M059J (cell line): ENCODE data around the gene CACNB1. TPM values are rescaled to one million over a fixed set of nuclear protein-coding genes. Genes with fewer than 3 reads are reported as not detected.
A peak's percentile ranks its signal among the peaks of the same experiment; 100 is the strongest.

Source experiments
- DNase-seq: peaks from one replicate; pipeline ENCODE4 v3.0.0-alpha.2; 2012; ENCODE audit warnings: low read depth
- total RNA-seq: library from RNA; depleted of rRNA; stranded (reverse); fragments of >200 nt; shearing (Covaris generic); gene quantifications from 2 replicates; pipeline ENCODE4 v1.2.3, GENCODE V29; 2014

CACNB1 gene
- total RNA-seq, 1 experiment from 2014 or later = 1.2 TPM

GRCh38 chr17:39225959-39226683, 28.7 kb upstream of the CACNB1 start:
- peak; percentile 51 for DNase-seq

DNA sequence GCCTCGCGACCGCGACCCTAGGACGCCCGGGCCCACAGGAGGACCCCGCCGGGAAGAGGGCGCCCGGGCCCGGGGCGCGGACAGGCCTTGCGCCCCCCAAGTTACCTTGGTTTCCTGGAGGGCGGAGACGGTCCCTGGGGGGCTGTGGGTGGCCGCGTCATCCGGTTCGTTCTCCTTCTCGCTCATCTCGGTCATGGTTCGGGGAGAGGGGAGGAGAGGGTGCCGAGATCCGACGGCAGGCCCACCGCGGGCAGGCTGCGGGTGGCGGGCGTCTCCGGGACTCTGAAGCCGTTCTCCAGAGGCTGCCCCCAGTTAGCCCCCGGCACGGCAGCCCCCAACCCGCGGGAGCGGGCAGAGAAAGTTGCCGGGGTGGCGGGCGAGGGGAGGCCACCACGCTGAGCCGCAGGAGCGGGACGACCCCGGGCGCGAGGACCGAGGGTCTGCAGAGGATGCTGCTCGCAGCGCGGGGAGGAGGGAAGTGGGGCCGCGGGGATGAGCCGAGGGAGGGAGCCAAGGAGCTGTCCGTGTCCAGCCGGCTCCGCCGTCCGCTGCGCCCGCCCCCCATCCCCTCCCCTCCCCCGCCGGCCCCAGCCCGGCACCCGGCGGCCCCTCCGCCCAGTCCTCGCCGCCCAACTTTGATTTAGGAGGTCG, 28.0 kb upstream of the CACNB1 start, which contains the start of gene STAC2:
Gene STAC2, minus strand, starts transcription at position 638 of the 651 bp plus-strand sequence. Its CDS starts 443 bp downstream, at position 195.
- DNase-seq = no peak

DNA sequence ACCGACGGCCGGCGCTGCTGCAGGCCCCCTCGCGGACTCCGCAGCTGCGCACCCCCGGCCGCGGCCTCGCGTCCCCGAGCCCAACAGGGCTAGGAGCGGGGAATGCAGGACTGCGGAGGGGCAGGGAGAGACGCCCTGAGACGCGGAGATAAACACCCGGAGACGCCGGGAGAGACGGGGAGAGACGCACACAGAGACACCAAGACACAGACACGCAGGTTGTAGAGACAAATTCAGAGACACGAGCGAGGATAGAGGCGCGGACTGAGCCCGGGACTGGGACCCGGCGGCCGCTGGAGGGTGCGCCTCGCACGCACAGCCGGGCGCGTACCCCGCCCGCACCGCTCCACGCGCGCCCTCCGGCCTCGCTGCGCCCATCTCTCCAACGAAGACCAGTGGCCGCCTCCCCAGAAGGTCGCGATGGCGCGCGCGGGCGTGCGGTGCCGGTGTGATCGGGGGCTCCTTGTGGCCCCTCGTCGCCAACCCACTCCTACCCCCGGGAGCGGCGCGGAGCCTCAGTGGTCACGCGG, 27.4 kb upstream of the CACNB1 start:
- no peak for DNase-seq

DNA sequence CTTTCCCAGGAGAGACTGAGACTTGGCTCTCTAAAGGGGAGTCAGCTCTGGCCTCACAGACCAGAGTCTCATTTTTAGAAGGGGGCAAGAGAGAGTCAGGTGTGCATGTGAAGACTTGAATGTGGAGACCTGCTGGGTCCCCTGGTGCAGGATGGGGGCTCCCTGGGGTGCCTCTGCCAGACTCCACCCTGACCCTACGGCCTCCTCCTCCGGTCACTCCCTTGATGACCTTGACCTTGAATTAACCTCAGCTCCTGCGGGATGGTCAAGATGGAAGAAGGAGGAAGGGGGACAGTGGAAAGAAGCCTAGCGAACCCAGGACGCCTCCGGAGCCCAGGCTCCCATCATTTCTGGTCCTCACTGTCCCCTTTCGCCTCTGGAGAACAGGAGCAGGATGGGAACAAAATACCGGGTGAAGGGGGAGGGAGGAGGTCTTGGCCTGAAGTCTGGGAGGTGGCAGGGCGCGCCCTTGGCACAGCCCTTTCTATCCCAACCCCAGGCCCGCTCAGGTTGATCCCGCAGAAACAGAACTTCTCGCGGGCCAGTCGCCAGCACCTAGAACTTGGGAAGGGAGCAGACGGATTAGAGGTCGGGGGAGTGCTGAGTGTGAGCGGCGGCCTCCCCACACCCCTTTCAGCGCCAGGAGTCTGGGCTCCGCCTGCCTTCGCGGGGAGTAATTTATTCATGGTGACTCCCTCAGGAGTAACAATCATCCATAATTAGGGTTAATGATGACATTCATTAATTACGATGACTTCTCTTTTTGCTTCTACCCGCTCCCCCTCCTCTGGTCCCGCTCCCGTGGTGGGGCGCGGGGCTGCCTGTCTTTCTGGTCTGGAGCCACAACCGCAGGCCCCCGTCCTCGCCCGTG, 26.7 kb upstream of the CACNB1 start:
- DNase-seq = no peak

DNA sequence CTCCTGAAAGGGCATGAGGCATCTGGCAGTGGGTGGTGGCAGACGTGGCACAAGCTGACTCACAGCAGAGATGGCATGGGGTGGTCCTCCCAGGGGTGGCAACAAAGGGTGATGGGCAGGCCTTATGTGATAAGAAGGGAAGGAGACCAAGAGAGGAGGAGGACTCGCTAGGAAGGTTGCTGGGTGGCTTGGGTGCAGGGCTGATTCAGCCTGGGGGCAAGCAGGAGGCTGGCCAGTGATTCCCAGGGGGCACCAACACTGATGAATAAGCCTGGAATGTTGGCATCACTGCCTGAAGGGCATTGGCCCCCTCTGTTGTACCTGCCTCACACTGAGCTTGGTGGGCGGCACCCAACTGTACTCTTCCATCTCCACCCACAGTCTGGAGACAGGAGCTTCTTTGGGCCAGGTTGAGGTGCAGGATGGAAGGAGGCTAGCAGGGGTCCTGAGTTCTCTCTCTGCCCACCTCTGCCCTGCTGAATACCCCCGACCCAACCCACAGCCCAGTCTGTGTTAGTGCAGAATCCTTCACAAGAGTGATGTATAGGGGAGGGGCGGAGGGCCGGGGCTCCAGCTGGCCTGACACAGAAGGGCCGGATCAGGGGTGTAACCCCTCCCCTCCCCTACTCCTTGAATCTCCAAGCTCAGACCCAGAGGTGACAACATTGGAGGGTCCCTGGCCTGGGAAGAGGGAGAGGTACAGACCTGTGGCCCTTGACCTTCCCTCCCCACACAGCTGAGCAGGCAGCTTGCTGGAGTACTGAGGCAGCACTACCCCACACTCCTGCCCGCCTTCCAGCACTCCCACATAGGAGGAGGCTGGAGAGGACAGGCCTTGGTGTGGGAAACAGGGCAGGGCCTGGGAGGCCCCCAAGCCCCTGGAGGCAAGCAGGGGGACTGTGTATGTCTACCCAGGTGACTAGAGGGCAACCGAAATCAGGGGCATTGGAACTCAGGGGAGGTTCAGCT, 25.7 kb upstream of the CACNB1 start:
- DNase-seq = peak; percentile 55

DNA sequence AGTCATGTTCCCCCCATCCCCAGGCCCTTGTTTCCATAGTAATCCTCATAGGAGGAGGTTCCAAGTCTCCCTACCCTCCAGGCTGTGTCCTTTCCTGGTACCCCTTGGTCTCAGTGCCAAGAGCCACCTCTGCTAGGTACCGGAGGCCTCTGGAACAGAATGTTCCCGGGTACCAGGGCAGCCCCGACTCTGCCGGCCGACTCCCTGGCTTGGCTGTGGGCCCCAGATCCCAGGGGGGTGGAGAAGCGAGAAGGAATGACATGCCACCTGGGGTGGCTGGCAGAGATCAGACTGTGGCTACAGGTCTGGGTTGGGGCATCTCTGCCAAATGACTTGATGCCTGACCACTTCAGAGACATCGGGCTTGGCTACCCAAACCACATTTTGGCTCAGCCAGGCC, 24.7 kb upstream of the CACNB1 start:
- no peak for DNase-seq

- no peak for DNase-seq
Observed at GRCh38 chr17:39221572-39221971, 24.1 kb upstream of the CACNB1 start.

DNA sequence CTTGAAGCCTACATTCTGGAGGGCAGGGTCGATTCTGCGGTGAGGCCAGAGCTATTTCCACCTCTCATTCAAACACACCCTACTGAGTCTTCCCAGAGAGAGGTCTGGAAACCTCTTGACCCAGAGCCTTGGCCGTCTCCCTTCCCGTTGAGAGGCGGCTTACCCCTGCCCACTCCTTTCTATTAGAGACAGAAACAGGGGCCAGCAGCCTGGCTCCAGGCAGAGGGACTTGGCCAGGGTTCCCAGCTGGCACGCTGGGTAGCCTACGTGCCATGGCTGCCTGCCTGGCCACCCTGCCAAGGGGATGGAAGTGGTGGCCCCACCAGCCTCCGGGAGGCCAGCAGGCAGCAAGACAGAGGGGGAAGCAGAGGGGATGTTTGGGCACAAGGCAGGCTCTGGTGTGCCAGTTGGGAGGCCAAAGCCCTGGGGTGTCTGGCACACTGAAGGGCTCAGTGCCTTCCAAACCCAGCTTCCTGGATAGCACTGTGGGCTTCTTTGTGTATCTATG, 22.2 kb upstream of the CACNB1 start:
- DNase-seq = no peak

- no peak for DNase-seq
Observed at GRCh38 chr17:39218906-39219305, 21.4 kb upstream of the CACNB1 start.

DNA sequence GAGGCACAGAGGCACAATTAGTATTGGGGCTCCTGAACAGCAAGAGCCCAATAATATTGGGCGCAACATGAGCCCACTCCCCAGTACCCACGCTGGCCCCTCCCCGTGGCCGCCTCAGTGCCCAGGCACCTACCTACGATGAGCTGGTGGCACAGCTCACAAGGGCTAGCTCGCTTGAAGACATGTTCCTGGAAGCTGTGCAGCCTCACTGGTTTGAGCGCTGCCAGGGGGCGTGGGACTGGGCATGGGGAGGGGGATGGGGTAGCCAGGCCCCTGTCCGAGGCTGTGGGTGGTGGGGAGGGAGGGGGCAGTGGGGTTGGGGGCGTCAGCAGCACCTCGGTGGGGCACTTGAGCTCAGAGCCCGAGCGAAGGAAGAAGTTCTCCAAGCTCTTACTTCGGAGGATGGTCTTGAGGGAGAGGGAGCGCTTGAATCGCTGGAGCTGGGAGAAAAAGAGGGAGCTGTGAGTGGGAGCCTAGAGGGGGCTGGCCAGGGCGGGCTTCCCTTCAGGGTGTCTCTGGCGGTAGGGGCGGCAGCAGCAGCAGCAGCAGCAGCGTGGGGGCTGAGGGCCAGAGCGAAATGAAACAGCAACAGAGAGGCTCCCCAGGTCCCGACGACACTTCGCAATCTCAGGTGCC, 20.4 kb upstream of the CACNB1 start:
- no peak for DNase-seq

DNA sequence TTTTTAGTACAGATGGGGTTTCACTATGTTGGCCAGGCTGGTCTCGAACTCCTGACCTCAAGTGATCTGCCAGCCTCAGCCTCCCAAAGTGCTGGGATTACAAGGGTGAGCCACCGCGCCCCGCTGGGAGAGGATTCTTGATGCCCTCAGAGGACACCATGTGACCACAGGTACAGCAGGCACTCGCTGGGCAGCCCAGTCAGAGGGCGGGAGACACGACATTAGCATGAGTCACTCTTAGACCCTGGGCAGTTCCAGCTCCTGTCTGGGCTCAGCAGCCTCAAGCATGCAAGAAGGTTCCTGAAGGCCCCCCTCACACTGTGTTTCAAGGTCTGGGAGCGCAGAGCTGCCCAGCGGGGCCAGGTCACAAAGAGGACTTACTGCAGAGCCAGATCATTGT, 16.4 kb upstream of the CACNB1 start:
- DNase-seq = peak; percentile 76

GRCh38 chr17:39212841-39213480, 15.5 kb upstream of the CACNB1 start:
- DNase-seq = no peak

DNA sequence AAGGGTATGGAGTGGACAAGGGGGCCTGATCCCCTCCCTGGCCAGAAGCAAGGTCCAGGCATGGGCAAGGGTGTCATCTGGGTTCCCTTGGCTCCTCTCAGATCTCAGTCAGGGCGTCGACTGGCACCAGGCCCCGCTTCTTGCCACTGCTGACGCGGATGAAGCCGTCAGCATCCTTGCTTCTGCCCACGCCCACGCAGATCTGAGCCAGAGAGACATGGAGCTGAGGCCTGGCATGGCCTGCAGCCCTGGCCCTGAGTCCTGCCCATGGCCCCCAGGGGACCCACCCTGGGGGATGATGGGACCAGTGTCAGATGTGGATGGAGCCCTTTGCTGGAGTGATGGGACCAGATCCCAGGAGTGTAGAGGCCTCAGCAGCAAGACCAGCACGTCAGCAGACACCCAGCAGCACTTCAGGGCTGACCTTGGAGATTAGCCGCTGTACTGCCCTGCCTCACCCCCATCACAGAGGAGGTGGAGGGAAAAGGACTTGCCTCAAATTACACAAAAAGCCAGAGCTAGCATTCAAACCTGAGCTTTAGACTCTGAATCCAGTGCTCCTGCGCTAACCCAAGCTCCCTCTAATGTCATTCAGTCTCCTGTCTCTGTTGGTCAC, 14.8 kb upstream of the CACNB1 start:
- DNase-seq = no peak

DNA sequence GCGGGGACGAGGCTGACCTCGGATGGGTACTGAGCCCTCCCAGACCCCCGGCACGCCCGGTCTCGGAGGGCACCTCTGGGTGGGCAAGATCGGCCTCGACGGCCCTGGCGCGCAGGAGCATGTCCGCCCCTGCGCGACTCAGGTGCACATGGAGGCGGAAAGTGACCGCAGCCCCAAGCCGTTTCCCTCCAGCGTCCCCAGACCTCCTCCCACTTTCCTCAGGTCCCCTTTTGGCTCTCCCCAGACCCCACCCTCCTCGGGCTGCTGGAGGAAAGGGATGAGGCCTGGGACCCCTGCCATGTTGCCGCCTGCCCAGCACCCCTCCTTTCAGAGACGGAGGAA, 12.6 kb upstream of the CACNB1 start:
- no peak for DNase-seq

DNA sequence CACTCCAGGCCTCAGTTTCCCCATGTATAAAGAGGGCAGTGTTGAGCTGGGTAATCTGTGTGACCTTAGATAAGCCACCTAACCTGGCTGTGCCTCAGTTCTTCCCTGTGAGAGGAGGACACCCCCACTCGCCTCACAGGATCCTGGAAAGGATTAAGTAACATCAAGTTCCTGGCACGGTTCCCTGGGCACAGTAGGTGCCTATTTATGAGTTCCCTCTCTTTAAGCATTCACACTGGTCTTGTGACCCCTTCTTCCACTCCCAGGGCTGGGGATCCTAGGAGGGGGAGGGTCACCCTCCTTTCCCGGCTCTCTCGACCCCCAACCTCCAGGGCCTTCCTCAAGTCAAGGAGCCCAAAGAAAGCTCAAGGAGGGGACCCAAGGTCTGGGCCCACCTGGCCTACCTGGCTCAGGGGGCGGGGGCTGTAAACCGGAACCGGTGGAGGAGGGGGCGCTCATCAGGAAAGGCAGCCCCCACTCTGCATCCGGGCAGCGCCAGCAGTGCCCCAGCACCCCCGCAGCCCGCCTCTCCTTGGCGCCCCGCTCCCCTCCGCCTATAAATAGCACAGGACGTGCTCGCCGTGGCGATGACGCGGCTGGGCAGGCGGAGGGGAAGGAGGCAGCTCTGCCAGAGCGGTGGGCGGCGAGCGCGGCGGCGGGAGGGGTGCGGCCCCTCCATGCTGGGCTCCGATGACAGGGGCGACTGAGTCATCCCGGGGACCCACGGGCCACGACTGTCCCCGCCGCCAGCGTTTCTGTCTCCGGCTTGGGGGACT, 12.0 kb upstream of the CACNB1 start:
- DNase-seq = peak; percentile 47

GRCh38 chr17:39208893-39209292, 11.4 kb upstream of the CACNB1 start:
- DNase-seq = no peak

DNA sequence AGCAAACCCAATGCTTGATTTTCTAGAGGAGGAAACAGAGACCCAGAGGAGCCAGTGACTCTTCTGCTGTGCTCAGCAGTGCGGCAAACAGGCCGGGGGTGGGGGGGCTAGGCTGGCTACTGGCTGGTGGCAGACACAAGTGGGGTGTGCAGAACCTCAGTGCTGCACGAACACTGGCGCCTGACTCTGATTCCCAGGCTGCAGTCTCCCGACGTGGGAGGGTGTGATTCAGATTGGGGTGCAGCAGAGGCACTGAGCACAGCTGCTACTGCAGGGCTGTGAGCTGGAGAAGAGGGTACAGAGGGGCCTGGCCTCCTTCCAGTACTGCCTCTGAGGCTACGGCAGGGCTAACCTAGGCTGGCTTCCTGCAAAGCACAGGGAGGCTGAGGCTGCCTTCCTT, 10.7 kb upstream of the CACNB1 start:
- no peak for DNase-seq

DNA sequence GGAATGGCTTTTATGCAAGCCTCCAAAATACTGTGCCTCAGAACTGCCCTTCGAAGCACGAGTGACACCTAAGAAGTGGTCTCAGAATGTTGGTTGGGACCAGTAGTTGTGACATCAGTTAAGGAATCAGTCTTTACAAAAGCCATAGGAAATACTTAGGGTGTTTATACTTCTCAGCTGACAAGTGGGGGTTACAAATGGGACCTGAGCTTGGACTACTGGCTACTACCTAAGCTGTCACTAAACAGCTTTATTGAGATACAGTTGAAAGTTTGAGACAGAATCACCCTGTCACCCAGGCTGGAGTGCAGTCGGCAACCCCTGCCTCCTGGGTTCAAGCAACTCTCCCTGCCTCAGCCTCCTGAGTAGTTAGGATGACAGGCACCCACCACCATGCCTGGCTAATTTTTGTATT, 7.7 kb upstream of the CACNB1 start:
- no peak for DNase-seq

DNA sequence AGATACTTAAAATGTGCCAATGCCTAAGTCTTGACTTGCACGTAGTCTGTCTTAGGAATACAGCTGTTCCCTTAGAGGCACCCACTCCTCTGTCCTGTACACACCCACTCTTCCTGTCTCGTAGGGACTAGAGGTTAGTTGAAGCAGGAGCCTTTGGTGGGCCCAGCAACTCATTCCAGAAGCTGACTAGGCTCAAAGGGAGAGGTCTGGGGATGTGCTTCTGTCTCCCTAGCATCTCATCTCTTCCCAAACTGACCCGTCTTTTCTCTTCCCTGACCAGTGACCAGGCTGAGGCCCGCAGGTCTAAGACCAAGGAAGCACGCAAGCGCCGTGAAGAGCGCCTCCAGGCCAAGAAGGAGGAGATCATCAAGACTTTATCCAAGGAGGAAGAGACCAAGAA, 6.8 kb upstream of the CACNB1 start:
- DNase-seq = no peak
